ENCODE results near the gene SMO.

SMO gene

DNA sequence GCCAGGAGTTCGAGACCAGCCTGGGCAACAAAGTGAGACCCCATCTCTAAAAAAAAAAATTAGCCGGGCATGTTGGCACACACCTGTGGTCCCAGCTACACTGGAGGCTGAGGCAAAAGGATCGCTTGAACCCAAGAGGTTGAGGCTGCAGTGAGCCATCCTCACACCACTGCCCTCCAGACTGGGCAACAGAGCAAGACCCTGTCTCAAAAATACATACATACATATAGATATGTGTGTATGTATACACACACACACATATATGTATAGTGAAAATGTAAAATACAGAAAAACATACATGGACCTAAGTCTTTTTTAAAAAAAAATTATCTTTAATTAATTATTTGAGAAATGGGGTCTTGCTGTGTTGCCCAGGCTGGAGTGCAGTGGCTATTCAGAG is 5.5 kb downstream of the SMO start:
- H3K9me3 ChIP-seq (ENCODE audit: control insufficient read depth, insufficient read depth, low read length), result 0 out of 2 replicates have a peak, but pooled peaks cover 2% of the 10 kb centered on the region
- H3K9ac ChIP-seq (ENCODE audit: low read depth, low read length), result no peak overlapping the region

DNA sequence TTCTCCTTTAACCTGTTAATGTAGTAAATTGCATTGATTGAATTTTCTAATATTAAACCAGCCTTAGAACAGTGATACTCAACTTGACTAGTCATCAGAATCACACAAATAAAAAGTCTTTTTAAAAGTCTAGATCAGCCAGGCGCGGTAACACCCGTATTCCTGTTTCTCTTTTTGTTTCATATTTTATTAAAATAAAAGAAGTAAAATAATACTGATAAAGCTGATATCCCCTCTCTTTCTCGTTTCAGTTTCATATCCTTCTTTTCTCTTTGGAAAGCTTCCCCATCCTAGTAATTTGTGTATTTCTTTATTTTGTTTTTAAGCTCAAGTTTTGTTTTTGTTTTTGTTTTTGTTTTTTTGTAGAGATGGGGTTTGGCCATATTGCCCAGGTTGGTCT is 9.3 kb downstream of the SMO start:
- no peaks in the 10 kb centered on the region for H3K4me1 ChIP-seq (ENCODE audit: control insufficient read depth, insufficient read depth, low read length)
- no peak overlapping the region for H3K27ac ChIP-seq (ENCODE audit: low read depth, low read length)
- H3K27me3 ChIP-seq (ENCODE audit: control insufficient read depth, insufficient read depth, low read length), result no peaks in the 10 kb centered on the region
- no peak overlapping the region for H3K4me3 ChIP-seq (ENCODE audit: low read depth, low read length)
- H3K36me3 ChIP-seq (ENCODE audit: control insufficient read depth, insufficient read depth, low read length), result peaks cover 9% of the 10 kb centered on the region; the same call in 1 of the 2 replicates
- no peak overlapping the region for H3K9ac ChIP-seq (ENCODE audit: low read depth, low read length)
- H3K9me3 ChIP-seq (ENCODE audit: control insufficient read depth, insufficient read depth, low read length), result 0 out of 2 replicates have a peak, but pooled peaks cover 2% of the 10 kb centered on the region

More for the DNA sequence above, 5.5 kb downstream of the SMO start:
- Histone ChIP-seq H3K4me1 (ENCODE audit: control insufficient read depth, insufficient read depth, low read length) (peaks cover 6% of the 10 kb centered on the region), H3K4me3 (ENCODE audit: low read depth, low read length) (no peak overlapping the region), H3K27ac (ENCODE audit: low read depth, low read length) (no peak overlapping the region), H3K36me3 (ENCODE audit: control insufficient read depth, insufficient read depth, low read length) (peaks cover 11% of the 10 kb centered on the region; the same call in 1 of the 2 replicates), H3K27me3 (ENCODE audit: control insufficient read depth, insufficient read depth, low read length) (no peaks in the 10 kb centered on the region)

DNA sequence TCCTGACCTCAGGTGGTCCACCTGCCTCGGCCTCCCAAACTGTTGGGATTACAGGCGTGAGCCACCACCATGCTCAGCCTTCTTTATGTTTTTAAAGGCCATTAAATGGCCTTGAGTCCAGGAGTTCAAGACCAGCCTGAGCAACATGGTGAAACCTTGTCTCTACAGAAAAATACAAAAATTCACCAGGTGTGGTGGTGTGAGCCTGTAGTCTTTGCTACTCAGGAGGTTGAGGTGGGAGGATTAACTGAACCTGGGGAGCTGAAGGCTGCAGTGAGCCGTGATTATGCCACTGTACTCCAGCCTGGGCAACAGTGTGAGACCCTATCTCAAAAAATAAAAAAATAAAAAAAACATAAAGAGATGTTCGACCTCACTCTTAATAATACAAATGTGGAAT is 11.0 kb downstream of the SMO start:
- Histone ChIP-seq H3K36me3 (ENCODE audit: control insufficient read depth, insufficient read depth, low read length) (peaks cover 12% of the 10 kb centered on the region; the same call in 1 of the 2 replicates), H3K4me1 (ENCODE audit: control insufficient read depth, insufficient read depth, low read length) (no peaks in the 10 kb centered on the region), H3K9ac (ENCODE audit: low read depth, low read length) (no peak overlapping the region), H3K27me3 (ENCODE audit: control insufficient read depth, insufficient read depth, low read length) (no peaks in the 10 kb centered on the region), H3K4me3 (ENCODE audit: low read depth, low read length) (no peak overlapping the region), H3K9me3 (ENCODE audit: control insufficient read depth, insufficient read depth, low read length) (0 out of 2 replicates have a peak, but pooled peaks cover 2% of the 10 kb centered on the region), H3K27ac (ENCODE audit: low read depth, low read length) (no peak overlapping the region)

DNA sequence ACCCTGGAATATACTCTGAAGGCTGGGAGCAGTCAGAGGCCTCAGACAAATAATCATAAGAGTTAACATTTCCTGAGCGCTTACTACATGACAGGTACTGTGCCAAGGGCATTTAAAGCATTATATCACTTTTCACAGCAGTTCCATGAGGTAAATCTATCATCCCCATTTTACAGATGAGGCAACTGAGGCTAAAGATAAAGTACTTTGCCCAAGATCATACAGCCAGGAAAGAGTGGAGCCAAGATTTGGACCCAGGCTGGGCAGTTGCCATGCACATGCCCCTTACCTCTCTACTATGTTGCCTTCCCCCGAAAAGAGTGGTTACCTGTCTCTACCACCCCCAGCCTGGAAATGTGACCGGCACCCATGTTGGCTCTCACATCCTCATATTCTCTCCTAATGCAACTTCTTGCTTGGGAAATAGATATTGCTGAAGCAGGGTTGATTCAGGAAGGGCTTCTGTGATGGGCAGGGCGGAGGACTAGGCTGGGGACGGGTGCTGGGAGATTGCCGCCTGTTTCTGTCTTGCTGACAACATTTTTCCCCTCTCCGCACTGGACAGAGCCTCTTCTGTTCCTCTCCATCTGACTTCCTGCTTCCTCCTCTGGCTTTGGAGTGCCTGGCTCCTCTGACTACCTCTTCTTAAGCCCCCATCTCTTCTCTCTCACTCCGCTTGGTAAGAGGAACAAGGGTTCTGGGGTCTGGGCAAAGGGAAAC is 13.8 kb downstream of the SMO start:
- no peaks in the 10 kb centered on the region for H3K4me1 ChIP-seq (ENCODE audit: control insufficient read depth, insufficient read depth, low read length)
- no peaks in the 10 kb centered on the region for H3K27me3 ChIP-seq (ENCODE audit: control insufficient read depth, insufficient read depth, low read length)
- no peak overlapping the region for H3K4me3 ChIP-seq (ENCODE audit: low read depth, low read length)
- peaks cover 32% of the 10 kb centered on the region for H3K36me3 ChIP-seq (ENCODE audit: control insufficient read depth, insufficient read depth, low read length)
- no peak overlapping the region for H3K9ac ChIP-seq (ENCODE audit: low read depth, low read length)
- H3K27ac ChIP-seq (ENCODE audit: low read depth, low read length), result no peak overlapping the region
- no peaks in the 10 kb centered on the region for H3K9me3 ChIP-seq (ENCODE audit: control insufficient read depth, insufficient read depth, low read length)

DNA sequence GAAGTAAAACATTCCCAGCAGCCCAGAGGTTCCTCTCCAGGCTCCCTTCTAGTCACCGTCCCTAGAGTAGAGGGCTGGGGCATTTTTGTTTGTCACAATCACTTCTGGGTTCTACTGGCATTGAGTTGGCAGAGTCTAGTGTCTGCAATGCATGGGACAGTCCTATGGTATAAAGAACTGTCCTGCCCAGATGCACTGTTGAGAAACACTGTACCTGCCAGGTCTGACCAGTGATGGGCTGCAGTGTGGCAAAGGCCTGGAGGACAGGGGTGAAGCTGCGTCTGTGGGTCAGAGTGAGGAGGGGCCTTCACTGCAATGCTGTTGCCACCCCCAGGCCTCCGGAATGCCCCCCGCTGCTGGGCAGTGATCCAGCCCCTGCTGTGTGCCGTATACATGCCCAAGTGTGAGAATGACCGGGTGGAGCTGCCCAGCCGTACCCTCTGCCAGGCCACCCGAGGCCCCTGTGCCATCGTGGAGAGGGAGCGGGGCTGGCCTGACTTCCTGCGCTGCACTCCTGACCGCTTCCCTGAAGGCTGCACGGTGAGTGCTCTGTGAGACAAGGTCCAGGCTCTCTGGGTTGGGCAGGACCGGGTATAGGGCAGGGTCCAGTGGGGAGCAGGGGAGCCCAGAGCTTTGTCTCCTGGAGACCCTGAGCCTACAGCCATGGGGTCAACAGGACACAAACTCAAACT is 14.8 kb downstream of the SMO start:
- H3K4me1 ChIP-seq (ENCODE audit: control insufficient read depth, insufficient read depth, low read length), result no peaks in the 10 kb centered on the region
- peaks cover 37% of the 10 kb centered on the region for H3K36me3 ChIP-seq (ENCODE audit: control insufficient read depth, insufficient read depth, low read length)
- no peak overlapping the region for H3K4me3 ChIP-seq (ENCODE audit: low read depth, low read length)
- no peak overlapping the region for H3K9ac ChIP-seq (ENCODE audit: low read depth, low read length)
- no peak overlapping the region for H3K27ac ChIP-seq (ENCODE audit: low read depth, low read length)
- no peaks in the 10 kb centered on the region for H3K9me3 ChIP-seq (ENCODE audit: control insufficient read depth, insufficient read depth, low read length)
- H3K27me3 ChIP-seq (ENCODE audit: control insufficient read depth, insufficient read depth, low read length), result no peaks in the 10 kb centered on the region

DNA sequence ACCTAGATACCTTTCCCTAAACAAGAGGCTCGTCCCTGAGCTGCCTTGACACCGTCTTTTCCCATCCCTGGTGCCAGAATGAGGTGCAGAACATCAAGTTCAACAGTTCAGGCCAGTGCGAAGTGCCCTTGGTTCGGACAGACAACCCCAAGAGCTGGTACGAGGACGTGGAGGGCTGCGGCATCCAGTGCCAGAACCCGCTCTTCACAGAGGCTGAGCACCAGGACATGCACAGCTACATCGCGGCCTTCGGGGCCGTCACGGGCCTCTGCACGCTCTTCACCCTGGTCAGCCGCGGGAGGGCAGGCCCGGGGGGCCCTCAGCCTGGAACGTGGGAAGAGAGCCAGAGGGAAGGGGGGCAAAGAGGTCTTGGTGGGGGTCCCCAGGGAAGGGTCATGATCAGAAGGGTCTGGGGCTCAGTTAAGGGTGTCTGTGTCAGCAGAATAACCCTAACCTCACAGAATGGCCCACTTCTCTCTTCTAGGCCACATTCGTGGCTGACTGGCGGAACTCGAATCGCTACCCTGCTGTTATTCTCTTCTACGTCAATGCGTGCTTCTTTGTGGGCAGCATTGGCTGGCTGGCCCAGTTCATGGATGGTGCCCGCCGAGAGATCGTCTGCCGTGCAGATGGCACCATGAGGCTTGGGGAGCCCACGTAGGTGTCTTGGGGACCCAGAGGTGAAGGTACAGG is 16.8 kb downstream of the SMO start:
- Histone ChIP-seq H3K27ac (ENCODE audit: low read depth, low read length) (no peak overlapping the region), H3K36me3 (ENCODE audit: control insufficient read depth, insufficient read depth, low read length) (peaks cover 49% of the 10 kb centered on the region), H3K4me3 (ENCODE audit: low read depth, low read length) (no peak overlapping the region), H3K4me1 (ENCODE audit: control insufficient read depth, insufficient read depth, low read length) (no peaks in the 10 kb centered on the region), H3K9ac (ENCODE audit: low read depth, low read length) (no peak overlapping the region), H3K27me3 (ENCODE audit: control insufficient read depth, insufficient read depth, low read length) (no peaks in the 10 kb centered on the region), H3K9me3 (ENCODE audit: control insufficient read depth, insufficient read depth, low read length) (no peaks in the 10 kb centered on the region)

DNA sequence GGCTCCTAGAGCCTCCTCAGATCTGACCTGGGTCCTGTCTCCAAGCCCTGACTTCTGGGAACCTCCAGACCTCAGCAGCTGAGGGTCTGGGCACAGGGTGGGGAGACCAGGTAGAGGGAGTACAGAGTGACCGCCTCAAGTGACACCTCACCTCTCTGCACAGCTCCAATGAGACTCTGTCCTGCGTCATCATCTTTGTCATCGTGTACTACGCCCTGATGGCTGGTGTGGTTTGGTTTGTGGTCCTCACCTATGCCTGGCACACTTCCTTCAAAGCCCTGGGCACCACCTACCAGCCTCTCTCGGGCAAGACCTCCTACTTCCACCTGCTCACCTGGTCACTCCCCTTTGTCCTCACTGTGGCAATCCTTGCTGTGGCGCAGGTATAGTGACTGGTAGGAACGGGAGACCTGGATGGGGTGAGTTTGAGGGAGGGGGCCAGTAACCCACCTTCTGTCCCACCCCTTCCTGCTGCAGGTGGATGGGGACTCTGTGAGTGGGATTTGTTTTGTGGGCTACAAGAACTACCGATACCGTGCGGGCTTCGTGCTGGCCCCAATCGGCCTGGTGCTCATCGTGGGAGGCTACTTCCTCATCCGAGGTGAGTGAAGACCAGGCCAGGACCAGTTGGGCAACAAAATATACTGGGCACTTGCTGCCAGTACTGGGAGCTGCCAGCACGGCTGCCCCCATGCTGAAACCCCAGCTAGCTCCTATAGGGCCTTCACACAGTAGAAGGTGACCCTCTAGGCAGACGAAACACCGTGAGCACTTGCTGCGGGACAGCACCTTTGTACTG is 17.8 kb downstream of the SMO start:
- no peak overlapping the region for H3K27ac ChIP-seq (ENCODE audit: low read depth, low read length)
- H3K9me3 ChIP-seq (ENCODE audit: control insufficient read depth, insufficient read depth, low read length), result no peaks in the 10 kb centered on the region
- H3K9ac ChIP-seq (ENCODE audit: low read depth, low read length), result no peak overlapping the region
- no peaks in the 10 kb centered on the region for H3K27me3 ChIP-seq (ENCODE audit: control insufficient read depth, insufficient read depth, low read length)
- H3K4me1 ChIP-seq (ENCODE audit: control insufficient read depth, insufficient read depth, low read length), result no peaks in the 10 kb centered on the region
- peaks cover 58% of the 10 kb centered on the region for H3K36me3 ChIP-seq (ENCODE audit: control insufficient read depth, insufficient read depth, low read length)
- no peak overlapping the region for H3K4me3 ChIP-seq (ENCODE audit: low read depth, low read length)

DNA sequence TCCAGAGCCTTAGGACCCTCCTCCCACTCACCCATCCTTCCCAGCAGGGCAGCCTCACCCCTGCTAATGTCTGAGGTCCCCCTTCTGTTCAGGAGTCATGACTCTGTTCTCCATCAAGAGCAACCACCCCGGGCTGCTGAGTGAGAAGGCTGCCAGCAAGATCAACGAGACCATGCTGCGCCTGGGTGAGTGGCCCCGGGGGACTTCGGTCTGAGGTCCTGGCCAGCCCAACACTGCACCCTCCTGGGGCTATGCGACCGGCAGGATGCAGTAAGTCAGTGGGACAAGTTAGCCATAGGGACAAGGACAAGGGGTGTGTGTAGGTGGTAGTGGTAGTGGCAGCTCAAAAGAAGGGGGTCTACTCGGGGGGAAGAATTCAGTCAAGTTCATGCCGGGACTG is 20.2 kb downstream of the SMO start:
- no peaks in the 10 kb centered on the region for H3K4me1 ChIP-seq (ENCODE audit: control insufficient read depth, insufficient read depth, low read length)

DNA sequence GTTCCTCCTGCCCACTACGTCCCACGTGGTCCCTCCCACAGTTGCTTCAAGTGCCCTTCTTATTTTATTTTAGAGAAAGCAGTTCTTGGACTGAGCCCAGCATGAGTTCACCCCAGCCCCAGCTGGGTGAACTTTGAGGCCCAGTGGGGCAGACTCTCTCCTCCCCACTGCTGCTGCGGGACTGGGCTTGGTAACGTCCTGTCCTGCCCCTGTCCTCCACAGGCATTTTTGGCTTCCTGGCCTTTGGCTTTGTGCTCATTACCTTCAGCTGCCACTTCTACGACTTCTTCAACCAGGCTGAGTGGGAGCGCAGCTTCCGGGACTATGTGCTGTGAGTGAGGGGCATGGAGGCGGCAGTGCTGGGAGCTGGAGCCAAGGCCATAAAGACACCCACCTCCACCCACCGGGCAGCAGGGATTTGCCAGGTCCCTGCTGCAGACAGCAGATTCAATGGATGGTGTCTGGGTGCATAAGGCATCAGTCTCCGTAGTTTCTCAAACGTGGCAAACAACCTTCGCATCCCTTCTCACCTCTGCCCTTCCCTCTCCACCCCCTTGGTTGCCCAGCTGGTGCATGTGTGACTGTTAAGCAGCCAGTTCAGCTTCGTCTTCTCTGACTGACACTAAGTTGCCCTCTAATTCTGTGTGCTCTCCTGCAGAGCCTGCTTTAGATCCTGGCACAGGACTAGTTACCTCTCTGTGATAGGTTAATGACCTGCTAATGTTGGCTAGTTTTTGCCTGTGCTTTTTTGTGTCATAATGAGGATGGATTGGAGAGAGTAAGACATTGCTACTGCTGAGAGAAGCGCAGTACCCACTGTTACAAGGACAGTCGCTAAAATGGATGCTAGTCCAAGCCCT is 20.9 kb downstream of the SMO start:
- Histone ChIP-seq H3K4me1 (ENCODE audit: control insufficient read depth, insufficient read depth, low read length) (no peaks in the 10 kb centered on the region), H3K27me3 (ENCODE audit: control insufficient read depth, insufficient read depth, low read length) (no peaks in the 10 kb centered on the region), H3K36me3 (ENCODE audit: control insufficient read depth, insufficient read depth, low read length) (peaks cover 73% of the 10 kb centered on the region), H3K27ac (ENCODE audit: low read depth, low read length) (no peak overlapping the region), H3K9ac (ENCODE audit: low read depth, low read length) (no peak overlapping the region), H3K9me3 (ENCODE audit: control insufficient read depth, insufficient read depth, low read length) (no peaks in the 10 kb centered on the region), H3K4me3 (ENCODE audit: low read depth, low read length) (no peak overlapping the region)

More for the DNA sequence above, 20.2 kb downstream of the SMO start:
- Histone ChIP-seq H3K27ac (ENCODE audit: low read depth, low read length) (no peak overlapping the region), H3K9ac (ENCODE audit: low read depth, low read length) (no peak overlapping the region), H3K4me3 (ENCODE audit: low read depth, low read length) (no peak overlapping the region), H3K36me3 (ENCODE audit: control insufficient read depth, insufficient read depth, low read length) (peaks cover 75% of the 10 kb centered on the region), H3K27me3 (ENCODE audit: control insufficient read depth, insufficient read depth, low read length) (no peaks in the 10 kb centered on the region), H3K9me3 (ENCODE audit: control insufficient read depth, insufficient read depth, low read length) (no peaks in the 10 kb centered on the region)
